Ovary (tissue), 10 donors: ENCODE data around the gene SAXO2. TPM values are rescaled to one million over a fixed set of nuclear protein-coding genes. Genes with fewer than 3 reads are reported as not detected.
A peak's percentile ranks its signal among the peaks of the same experiment; 100 is the strongest.
"Not testable (repeated sequence)": the region's sequence is repeated elsewhere in the genome, so short reads cannot be mapped to it uniquely, and the experiment has no call there.

ENCODE experiments used
- DNase-seq, 5 donors: peaks; one replicate each; pipeline ENCODE4 v3.0.0-alpha.2; 2019 to 2020
- H3K27ac ChIP-seq, 2 donors: fragments of 200-600 bp; one replicate each; pipeline versions ENCODE4 v1.5.1 to v1.8.0; 2019 to 2022
- H3K27me3 ChIP-seq: fragments of 200-600 bp; one replicate; pipeline ENCODE4 v1.8.0; 2022
- H3K36me3 ChIP-seq: fragments of 200-600 bp; sonication (generic); one replicate; pipeline ENCODE4 v1.5.1; 2019
- H3K4me1 ChIP-seq: one replicate; pipeline ENCODE4 v1.8.1; 2013; ENCODE audit warnings: mild to moderate bottlenecking, moderate library complexity; ENCODE audit not compliant: insufficient read depth
- H3K4me3 ChIP-seq: fragments of 200-600 bp; sonication (generic); one replicate; pipeline ENCODE4 v1.5.1; 2017
- H3K9me3 ChIP-seq, 2 donors: fragments of 200-600 bp in 1 of 2; sonication (generic) in 1 of 2; one replicate each; pipeline versions ENCODE4 v1.5.1 to v1.8.1; 2013 to 2019; ENCODE audit warnings: mild to moderate bottlenecking in 1 of 2, moderate library complexity in 1 of 2
- EP300 ChIP-seq: sonication (generic); formaldehyde crosslinking; IDR thresholded peaks from one replicate; pipeline ENCODE4 v1.6.1; 2017; ENCODE audit warnings: antibody characterized with exemption
- POLR2A ChIP-seq: fragments of 450-650 bp; IDR thresholded peaks from one replicate; pipeline ENCODE4 v1.6.1; 2017; ENCODE audit warnings: antibody characterized with exemption, mild to moderate bottlenecking, moderate library complexity
- WGBS, 3 donors: extraction: QIAGEN DNeasy Blood & Tissue Kit in 1 of 3; methylation state at CpG; one replicate each; pipeline versions ENCODE4 v1.1.5 to v1.1.7; 2013 to 2017; 5-methylcytosine and 5-hydroxymethylcytosine counted together
- intact Hi-C, 4 donors: fragments of 100-400 bp; cut with DNase I; formaldehyde crosslinking; loops; one replicate each; pipeline versions ENCODE4 v1.11.0 to v1.15.1; 2022 to 2023
- long read RNA-seq, 3 donors: library from polyadenylated mRNA in 2 of 3; unstranded in 2 of 3; transcript quantifications; one replicate each; pipeline ENCODE4 v2.0.0 and lab custom pipeline, GENCODE V29; 2021 to 2026
- polyA plus RNA-seq, 2 donors: library from polyadenylated mRNA; stranded (reverse); fragments of 200-250 nt in 1 of 2; fragments of 350-450 nt in 1 of 2; fragmentation: Illumina TruSeq in 1 of 2; extraction: RNeasy Lipid Tissue Mini Kit (QIAGEN cat#74804) in 1 of 2; gene quantifications; one replicate each; pipeline ENCODE4 v1.2.3, GENCODE V29; 2013 to 2014
- total RNA-seq, 7 donors: library from RNA; depleted of rRNA in 2 of 7; stranded (reverse); fragments of >200 nt in 2 of 7; fragmentation: NEBNext Ultra II Directional in 3 of 7; extraction: Animal tissue kit (Norgen Biotek cat#: 25700) in 3 of 7; gene quantifications; one replicate each; pipeline versions ENCODE4 v1.1.0 to v1.2.4, GENCODE V29; 2016 to 2023
- TF ChIP-seq, protein P1 (sequence below), 3 donors: fragments of 450-650 bp in 2 of 3; fragments of 200-600 bp in 1 of 3; IDR thresholded peaks; one replicate each; pipeline versions ENCODE4 v1.5.1 to v1.8.0; 2016 to 2022; ENCODE audit warnings: antibody characterized with exemption in 3 of 3, mild to moderate bottlenecking in 1 of 3
- donor health status: DM: no; HTN: no; CAD: no; lungs with moderate emphysema.
- donor health status: DM: no; HTN: no; CAD: no.
- donor health status: Bipolar disorder and iron deficiency.
- donor health status: DM: yes; HTN: yes; CAD: no.
- donor health status: DM: no; HTN: no; CAD: no.
- donor health status: DM: yes; HTN: yes; CAD: no.

SAXO2 gene, protein sequence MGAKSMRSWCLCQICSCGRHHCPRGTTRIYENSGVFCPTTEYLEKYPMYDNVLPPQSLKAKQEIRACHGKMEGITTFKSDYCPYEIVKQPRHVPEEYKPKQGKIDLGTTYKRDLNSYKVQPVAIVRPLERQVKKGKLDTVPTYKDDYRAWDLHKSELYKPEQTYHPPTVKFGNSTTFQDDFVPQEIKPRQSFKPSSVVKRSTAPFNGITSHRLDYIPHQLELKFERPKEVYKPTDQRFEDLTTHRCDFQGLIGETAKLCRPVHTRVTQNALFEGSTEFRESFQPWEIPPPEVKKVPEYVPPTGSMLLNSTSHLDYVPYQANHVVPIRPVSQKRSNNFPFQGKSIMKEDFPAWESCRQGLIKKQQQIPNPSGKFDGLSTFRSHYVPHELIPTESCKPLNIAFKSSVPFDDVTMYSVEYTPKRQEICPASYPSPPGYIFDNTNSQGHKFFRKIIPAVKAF
- total RNA-seq (10 to 100 TPM in 1 of 7 donors, 1 to 10 TPM in 6; 2.2 to 38.4 (median 4.2) TPM), polyA plus RNA-seq (1 to 10 TPM in 1 of 2 donors, under 1 TPM in 1; 0.55 to 2.9 TPM)
- long read RNA-seq, donor 1, partial matches to known transcripts, result 0 of 6 reads
- long read RNA-seq, donor 1, other reads (novel, unspliced or antisense), result 6 of 6 reads
- long read RNA-seq, donor 2, result 0 reads
- long read RNA-seq, donor 3, partial matches to known transcripts, result 0 of 1 reads
- long read RNA-seq, donor 3, other reads (novel, unspliced or antisense), result 1 of 1 reads

DNA sequence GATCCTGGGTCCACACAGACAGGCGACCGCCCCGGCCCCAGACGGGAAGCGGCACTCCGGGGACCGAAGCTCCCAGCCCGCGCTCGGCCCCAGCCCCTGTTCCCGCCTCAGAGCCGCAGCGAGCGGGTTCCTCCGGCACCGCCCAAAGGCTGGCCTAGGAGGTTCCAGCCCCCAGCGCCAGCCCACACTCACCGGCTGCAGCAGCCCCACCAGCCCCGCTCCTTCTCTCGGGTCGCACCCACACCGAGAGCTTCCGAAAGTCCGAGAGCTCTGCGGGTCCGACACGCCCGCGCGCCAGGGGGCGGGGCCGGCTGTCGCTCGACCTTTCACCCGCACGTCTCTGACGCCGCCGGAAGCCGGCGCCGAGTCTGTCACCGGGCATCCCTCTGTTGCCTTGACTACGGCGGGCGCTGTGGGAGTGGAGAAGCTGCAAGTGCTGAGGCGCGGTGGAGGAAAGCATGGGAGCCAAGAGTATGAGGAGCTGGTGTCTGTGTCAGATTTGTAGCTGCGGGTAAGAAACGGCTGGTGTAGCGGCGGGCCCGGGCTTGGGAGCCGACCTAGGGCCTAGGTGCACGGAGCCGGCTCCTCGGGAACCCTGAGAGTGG, at the start of gene SAXO2, which contains the start of gene EFL1:
Gene SAXO2, plus strand, starts transcription at position 397 of the 605 bp plus-strand sequence. Its CDS starts 62 bp downstream, at position 459.
Gene EFL1, minus strand, starts transcription at position 313 of the 605 bp plus-strand sequence. CDS start 956 bp downstream, outside the sequence.
- 0% methylated on average over 52 to 57 of the region's 57 CpGs for WGBS, 3 donors
- intact Hi-C loops, result no loop called here
- DNase-seq, result peak; percentile 78 to 92 (median 90)
- Histone ChIP-seq H3K4me1 (peaks cover 1% of the 10 kb centered on the region), H3K4me3 (peak within 1 kb of the TSS; percentile 84), H3K27me3 (no peaks in the 10 kb centered on the region), H3K9me3 (no peaks in the 10 kb centered on the region), H3K27ac (peak within 1 kb of the TSS in 1 of 2 donors; percentile 70), H3K36me3 (no peaks in the 10 kb centered on the region)
- TF ChIP-seq POLR2A, result no peak
- no peak for TF ChIP-seq EP300
- TF ChIP-seq, protein P1, sequence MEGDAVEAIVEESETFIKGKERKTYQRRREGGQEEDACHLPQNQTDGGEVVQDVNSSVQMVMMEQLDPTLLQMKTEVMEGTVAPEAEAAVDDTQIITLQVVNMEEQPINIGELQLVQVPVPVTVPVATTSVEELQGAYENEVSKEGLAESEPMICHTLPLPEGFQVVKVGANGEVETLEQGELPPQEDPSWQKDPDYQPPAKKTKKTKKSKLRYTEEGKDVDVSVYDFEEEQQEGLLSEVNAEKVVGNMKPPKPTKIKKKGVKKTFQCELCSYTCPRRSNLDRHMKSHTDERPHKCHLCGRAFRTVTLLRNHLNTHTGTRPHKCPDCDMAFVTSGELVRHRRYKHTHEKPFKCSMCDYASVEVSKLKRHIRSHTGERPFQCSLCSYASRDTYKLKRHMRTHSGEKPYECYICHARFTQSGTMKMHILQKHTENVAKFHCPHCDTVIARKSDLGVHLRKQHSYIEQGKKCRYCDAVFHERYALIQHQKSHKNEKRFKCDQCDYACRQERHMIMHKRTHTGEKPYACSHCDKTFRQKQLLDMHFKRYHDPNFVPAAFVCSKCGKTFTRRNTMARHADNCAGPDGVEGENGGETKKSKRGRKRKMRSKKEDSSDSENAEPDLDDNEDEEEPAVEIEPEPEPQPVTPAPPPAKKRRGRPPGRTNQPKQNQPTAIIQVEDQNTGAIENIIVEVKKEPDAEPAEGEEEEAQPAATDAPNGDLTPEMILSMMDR (IDR thresholded peaks at IDR 0.05), result no peak

DNA sequence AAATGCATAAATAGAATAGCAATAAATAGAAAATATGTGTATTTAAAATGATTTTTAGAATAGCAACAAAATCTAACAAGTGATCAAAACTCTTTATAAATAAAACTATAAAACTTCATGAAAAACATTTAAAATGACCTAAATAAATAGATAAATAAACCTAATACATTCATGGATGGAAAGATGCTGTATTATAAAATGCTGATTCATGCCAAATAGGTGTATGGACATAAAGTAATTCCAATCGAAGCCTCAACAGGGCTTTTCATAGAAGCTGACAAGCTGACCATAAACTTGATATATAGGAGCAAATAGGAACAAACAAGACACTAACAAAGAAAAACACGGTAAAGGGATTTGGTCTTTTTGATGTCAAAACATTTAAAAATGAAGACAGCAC, 46.5 kb upstream of the SAXO2 start:
- intact Hi-C loops, H3K4me1 ChIP-seq, H3K27me3 ChIP-seq, H3K9me3 ChIP-seq, H3K4me3 ChIP-seq, H3K36me3 ChIP-seq, DNase-seq, H3K27ac ChIP-seq: not testable (repeated sequence)
- 83 to 84% (median 83%) methylated on average over 2 of the region's 2 CpGs for WGBS, 3 donors

DNA sequence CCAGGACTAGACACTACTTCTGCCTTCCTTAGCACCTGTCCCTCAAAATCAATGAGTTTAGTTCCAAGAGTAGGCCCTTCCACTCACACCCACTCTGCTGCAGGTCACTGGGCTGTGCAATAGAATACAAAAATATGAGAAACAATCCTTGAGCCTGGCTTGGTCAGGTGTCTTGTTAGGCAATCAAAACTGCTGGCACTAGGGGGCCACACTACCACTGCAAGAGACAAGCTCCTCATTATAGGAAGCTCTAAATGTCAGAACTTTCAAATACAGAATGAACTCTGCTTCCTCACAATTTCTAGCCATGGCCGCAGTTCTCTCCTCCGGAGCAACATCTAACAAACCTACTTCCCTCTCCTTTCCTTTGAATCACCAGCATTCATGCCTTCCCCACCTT, 41.1 kb upstream of the SAXO2 start:
- H3K36me3 ChIP-seq, H3K4me1 ChIP-seq, H3K27ac ChIP-seq, H3K27me3 ChIP-seq, H3K9me3 ChIP-seq, H3K4me3 ChIP-seq, intact Hi-C loops, DNase-seq: not testable (repeated sequence)
- 66 to 84% (median 78%) methylated on average over 2 of the region's 2 CpGs for WGBS, 3 donors

DNA sequence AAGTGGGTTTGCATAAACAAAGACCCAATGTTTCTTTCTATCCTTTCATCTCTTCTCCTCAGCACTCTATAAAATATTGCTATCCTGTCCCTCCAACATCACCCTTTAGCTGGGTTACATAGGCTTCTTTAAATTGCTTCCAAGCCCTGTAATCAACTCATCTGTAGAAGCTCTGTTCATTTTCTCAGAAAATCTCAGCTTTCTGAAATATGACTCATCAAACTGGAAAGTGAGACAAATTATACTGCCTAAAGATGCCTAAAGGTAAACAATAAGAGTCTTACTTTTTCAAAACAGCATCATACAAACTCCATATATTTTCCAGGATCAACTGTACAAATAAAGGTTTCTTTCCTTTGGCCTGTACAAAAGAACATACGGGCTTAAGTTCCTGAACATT, 33.9 kb upstream of the SAXO2 start:
- Histone ChIP-seq H3K36me3 (no peaks in the 10 kb centered on the region), H3K27me3 (no peaks in the 10 kb centered on the region), H3K9me3 (no peaks in the 10 kb centered on the region), H3K4me1 (no peaks in the 10 kb centered on the region), H3K27ac (no peak overlapping the region), H3K4me3 (no peak overlapping the region)
- TF ChIP-seq EP300 (no peak), POLR2A (no peak)
- TF ChIP-seq, protein P1 (IDR thresholded peaks at IDR 0.05), result no peak
- 87 to 90% (median 89%) methylated on average over 1 of the region's 1 CpG for WGBS, 3 donors
- intact Hi-C loops, result no loop called here
- DNase-seq, result no peak

DNA sequence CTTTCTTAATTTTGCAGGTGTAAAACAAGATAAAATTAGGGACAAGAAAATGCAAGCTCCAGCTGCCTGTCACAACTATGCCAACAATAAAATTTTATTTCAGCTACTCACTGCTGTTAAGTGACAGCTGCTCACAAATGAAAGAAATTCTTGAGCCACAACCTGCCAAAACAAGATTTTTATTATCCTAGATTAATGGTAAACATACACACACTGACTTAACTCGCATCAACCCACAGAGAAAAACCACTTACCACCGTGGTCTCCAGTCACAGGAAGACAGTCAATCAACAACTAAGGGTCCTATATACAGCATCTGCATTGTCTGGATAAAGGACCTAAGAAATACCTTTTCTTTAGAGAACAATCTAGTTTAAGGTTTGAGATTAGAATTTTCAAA, 31.4 kb upstream of the SAXO2 start:
- H3K4me3 ChIP-seq, result no peak overlapping the region
- no peak for TF ChIP-seq POLR2A
- TF ChIP-seq, protein P1 (IDR thresholded peaks at IDR 0.05), result no peak
- TF ChIP-seq EP300, result no peak
- no peak overlapping the region for H3K27ac ChIP-seq
- 53 to 58% (median 56%) methylated on average over 2 of the region's 2 CpGs for WGBS, 3 donors
- H3K36me3 ChIP-seq, result no peaks in the 10 kb centered on the region
- DNase-seq, result no peak
- intact Hi-C loops, result no loop called here
- H3K9me3 ChIP-seq, result no peaks in the 10 kb centered on the region
- H3K4me1 ChIP-seq, result no peaks in the 10 kb centered on the region
- H3K27me3 ChIP-seq, result no peaks in the 10 kb centered on the region
